ENCODE measurements around the gene FKBP2.

DNA sequence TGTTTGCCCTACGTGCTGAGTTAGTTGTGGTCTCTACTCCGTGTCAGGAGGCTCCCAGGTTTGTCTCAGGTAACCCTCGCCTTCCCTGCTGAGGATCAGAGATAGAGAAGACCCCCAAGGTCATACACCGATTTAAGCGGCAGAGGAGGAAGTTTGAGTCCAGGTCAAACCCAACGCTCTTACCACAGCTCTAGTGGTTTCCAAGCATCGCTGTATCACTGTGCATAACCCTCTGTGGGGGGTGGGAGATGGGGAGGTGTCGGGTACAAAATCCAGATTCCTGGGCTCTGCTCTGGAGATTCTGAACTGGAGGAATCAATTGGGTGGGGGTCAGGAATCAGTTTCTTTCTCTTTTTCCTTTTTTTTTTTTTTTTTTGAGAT, 9.9 kb upstream of the FKBP2 start:
- no peak for TF ChIP-seq POLR2A (IDR thresholded peaks at IDR 0.05)
- TF ChIP-seq, protein P1, sequence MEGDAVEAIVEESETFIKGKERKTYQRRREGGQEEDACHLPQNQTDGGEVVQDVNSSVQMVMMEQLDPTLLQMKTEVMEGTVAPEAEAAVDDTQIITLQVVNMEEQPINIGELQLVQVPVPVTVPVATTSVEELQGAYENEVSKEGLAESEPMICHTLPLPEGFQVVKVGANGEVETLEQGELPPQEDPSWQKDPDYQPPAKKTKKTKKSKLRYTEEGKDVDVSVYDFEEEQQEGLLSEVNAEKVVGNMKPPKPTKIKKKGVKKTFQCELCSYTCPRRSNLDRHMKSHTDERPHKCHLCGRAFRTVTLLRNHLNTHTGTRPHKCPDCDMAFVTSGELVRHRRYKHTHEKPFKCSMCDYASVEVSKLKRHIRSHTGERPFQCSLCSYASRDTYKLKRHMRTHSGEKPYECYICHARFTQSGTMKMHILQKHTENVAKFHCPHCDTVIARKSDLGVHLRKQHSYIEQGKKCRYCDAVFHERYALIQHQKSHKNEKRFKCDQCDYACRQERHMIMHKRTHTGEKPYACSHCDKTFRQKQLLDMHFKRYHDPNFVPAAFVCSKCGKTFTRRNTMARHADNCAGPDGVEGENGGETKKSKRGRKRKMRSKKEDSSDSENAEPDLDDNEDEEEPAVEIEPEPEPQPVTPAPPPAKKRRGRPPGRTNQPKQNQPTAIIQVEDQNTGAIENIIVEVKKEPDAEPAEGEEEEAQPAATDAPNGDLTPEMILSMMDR (IDR thresholded peaks at IDR 0.05): no peak
